A549 (cell line): ENCODE measurements around the gene CRYBG3.

Experiments
- CEBPB ChIP-seq, 2 experiments: fragments of >200 bp in 1 of 2; sonication (Bioruptor Twin) in 1 of 2; formaldehyde crosslinking in 1 of 2; IDR thresholded peaks; 2 replicates each; pipeline ENCODE4 v1.6.1; 2012 to 2016
- ESRRA ChIP-seq: fragments of 150-350 bp; IDR thresholded peaks from 2 replicates; pipeline ENCODE4 v1.6.1; 2014; ENCODE audit warnings: mild to moderate bottlenecking, low read length, borderline replicate concordance
- FOSB ChIP-seq: fragments of 250-450 bp; sonication (Bioruptor Pico); IDR thresholded peaks from 2 replicates; pipeline ENCODE4 v1.5.0; 2020; ENCODE audit warnings: mild to moderate bottlenecking, moderate library complexity
- JUN ChIP-seq, 2 experiments: fragments of >200 bp; sonication (Bioruptor Twin); formaldehyde crosslinking; IDR thresholded peaks; 2 replicates in 1 of 2; 3 replicates in 1 of 2; pipeline ENCODE4 v1.6.1; 2016 to 2017
- POLR2A ChIP-seq: IDR thresholded peaks from 2 replicates; pipeline ENCODE4 v1.6.1; 2012; ENCODE audit warnings: mild to moderate bottlenecking, low read length
- SMC3 ChIP-seq: fragments of >200 bp; sonication (Bioruptor Twin); formaldehyde crosslinking; IDR thresholded peaks from 3 replicates; pipeline ENCODE4 v1.6.1; 2018; ENCODE audit warnings: inconsistent platforms
- TF ChIP-seq, protein P1 (sequence below): fragments of >200 bp; sonication (Bioruptor Twin); formaldehyde crosslinking; IDR thresholded peaks from 3 replicates; pipeline ENCODE4 v1.5.1; 2016
- TF ChIP-seq, protein P2 (sequence below): IDR thresholded peaks from 2 replicates; pipeline ENCODE4 v1.6.1; 2012
- TF ChIP-seq, protein P3 (sequence below): IDR thresholded peaks from 2 replicates; pipeline ENCODE4 v1.6.1; 2012

DNA sequence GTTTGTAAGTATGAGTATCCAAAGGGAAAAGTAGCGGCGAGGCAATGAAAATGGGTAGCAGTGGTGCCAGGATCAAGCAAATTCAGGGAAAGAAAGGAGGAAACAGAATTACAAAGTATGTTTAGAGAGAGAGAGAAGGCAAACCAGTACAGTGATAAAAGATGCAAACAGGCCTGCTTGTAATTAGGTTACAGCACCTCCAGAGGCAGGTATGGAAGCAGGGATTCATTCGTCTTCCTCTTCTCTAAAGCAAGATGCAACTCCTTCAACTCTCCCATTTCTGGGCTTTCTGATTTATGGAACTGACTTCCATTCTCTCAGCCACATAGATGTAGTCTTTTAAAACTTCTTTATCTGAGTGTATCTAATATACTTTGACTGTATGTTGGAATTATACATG is 68.0 kb downstream of the CRYBG3 start:
- TF ChIP-seq POLR2A (no peak), FOSB (CRISPR knock-in tag) (no peak), SMC3 (no peak), JUN (IDR thresholded peaks at IDR 0.05) (no peak), CEBPB (IDR thresholded peaks at IDR 0.05) (no peak), ESRRA (no peak)
- TF ChIP-seq, protein P1, sequence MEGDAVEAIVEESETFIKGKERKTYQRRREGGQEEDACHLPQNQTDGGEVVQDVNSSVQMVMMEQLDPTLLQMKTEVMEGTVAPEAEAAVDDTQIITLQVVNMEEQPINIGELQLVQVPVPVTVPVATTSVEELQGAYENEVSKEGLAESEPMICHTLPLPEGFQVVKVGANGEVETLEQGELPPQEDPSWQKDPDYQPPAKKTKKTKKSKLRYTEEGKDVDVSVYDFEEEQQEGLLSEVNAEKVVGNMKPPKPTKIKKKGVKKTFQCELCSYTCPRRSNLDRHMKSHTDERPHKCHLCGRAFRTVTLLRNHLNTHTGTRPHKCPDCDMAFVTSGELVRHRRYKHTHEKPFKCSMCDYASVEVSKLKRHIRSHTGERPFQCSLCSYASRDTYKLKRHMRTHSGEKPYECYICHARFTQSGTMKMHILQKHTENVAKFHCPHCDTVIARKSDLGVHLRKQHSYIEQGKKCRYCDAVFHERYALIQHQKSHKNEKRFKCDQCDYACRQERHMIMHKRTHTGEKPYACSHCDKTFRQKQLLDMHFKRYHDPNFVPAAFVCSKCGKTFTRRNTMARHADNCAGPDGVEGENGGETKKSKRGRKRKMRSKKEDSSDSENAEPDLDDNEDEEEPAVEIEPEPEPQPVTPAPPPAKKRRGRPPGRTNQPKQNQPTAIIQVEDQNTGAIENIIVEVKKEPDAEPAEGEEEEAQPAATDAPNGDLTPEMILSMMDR: no peak
- TF ChIP-seq, protein P2, sequence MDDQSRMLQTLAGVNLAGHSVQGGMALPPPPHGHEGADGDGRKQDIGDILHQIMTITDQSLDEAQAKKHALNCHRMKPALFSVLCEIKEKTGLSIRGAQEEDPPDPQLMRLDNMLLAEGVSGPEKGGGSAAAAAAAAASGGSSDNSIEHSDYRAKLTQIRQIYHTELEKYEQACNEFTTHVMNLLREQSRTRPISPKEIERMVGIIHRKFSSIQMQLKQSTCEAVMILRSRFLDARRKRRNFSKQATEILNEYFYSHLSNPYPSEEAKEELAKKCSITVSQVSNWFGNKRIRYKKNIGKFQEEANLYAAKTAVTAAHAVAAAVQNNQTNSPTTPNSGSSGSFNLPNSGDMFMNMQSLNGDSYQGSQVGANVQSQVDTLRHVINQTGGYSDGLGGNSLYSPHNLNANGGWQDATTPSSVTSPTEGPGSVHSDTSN: no peak
- TF ChIP-seq, protein P3, sequence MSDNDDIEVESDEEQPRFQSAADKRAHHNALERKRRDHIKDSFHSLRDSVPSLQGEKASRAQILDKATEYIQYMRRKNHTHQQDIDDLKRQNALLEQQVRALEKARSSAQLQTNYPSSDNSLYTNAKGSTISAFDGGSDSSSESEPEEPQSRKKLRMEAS: no peak
